ENCODE measurements around the gene U2AF2.

GRCh38 chr19:55698256-55698655, 43.4 kb downstream of the U2AF2 start:
- TF ChIP-seq CTCF (IDR thresholded peaks at IDR 0.05; ENCODE audit: poor library complexity) (no peak), EZH2 (IDR thresholded peaks at IDR 0.05; ENCODE audit: borderline replicate concordance) (no peak), EZH2phosphoT487 (IDR thresholded peaks at IDR 0.05; ENCODE audit: low read depth, severe bottlenecking, unreplicated experiment) (no peak)

All from hepatocyte (in vitro differentiated cells).